IMR-90 (cell line): ENCODE results near the gene LHPP. TPM values are rescaled to one million over a fixed set of nuclear protein-coding genes. Genes with fewer than 3 reads are reported as not detected.

Experiments
- ATAC-seq: fragments of 200-7000 bp; cut with Tn5 transposase; 2 replicates; pipeline ENCODE4 v1.9.1; 2020; ENCODE audit warnings: low read depth, mild to moderate bottlenecking, moderate library complexity
- BruUV-seq: library from RNA; stranded (reverse); fragments of 400-500 nt; replicated peaks from 2 replicates; lab custom pipeline; 2021; lab: Mats Ljungman, UMichigan
- CTCF ChIA-PET: fragments of 300-600 bp; formaldehyde crosslinking; extraction: SDS; loops from one replicate; lab custom pipeline; 2021; ENCODE audit warnings: antibody characterized with exemption; lab: Yijun Ruan, JAX
- POLR2A ChIA-PET: fragments of 300-600 bp; sonication (Branson Sonifier 250); formaldehyde crosslinking; loops from one replicate; lab custom pipeline; 2022; ENCODE audit warnings: antibody characterized with exemption; ENCODE audit not compliant: unreplicated experiment; lab: Charles Lee
- DNase-seq: peaks from one replicate; pipeline ENCODE4 v3.0.0; 2013
- H2AFZ ChIP-seq: replicated peaks from 2 replicates; pipeline ENCODE3; 2013; ENCODE audit warnings: low read length, mild to moderate bottlenecking; ENCODE audit not compliant: poor library complexity
- H2AK5ac ChIP-seq: 2 replicates; pipeline ENCODE4 v1.6.1; 2013; ENCODE audit warnings: low read depth, low read length, inconsistent platforms
- H2AK9ac ChIP-seq: replicated peaks from 2 replicates; pipeline ENCODE3; 2013; ENCODE audit warnings: mild to moderate bottlenecking, low read depth, low read length, moderate library complexity; ENCODE audit not compliant: poor library complexity
- H2BK120ac ChIP-seq: 2 replicates; pipeline ENCODE4 v1.6.1; 2013; ENCODE audit warnings: low read depth, low read length, inconsistent platforms
- H2BK15ac ChIP-seq: 3 replicates; pipeline ENCODE4 v1.6.1; 2013; ENCODE audit warnings: low read depth, low read length, inconsistent platforms
- H2BK20ac ChIP-seq: 2 replicates; pipeline ENCODE4 v1.6.1; 2013; ENCODE audit warnings: low read depth, mild to moderate bottlenecking, inconsistent platforms, low read length, moderate library complexity
- H2BK5ac ChIP-seq: 2 replicates; pipeline ENCODE4 v1.6.1; 2013; ENCODE audit warnings: mild to moderate bottlenecking, low read depth, low read length, inconsistent platforms; ENCODE audit not compliant: poor library complexity, severe bottlenecking
- H3K14ac ChIP-seq: replicated peaks from 2 replicates; pipeline ENCODE4 v1.6.1; 2013; ENCODE audit warnings: low read depth, low read length, inconsistent platforms
- H3K18ac ChIP-seq: 2 replicates; pipeline ENCODE4 v1.6.1; 2013; ENCODE audit warnings: low read depth, low read length, control low read depth
- H3K23ac ChIP-seq: 2 replicates; pipeline ENCODE4 v1.6.1; 2013; ENCODE audit warnings: low read depth, low read length, inconsistent platforms
- H3K27ac ChIP-seq: 2 replicates; pipeline ENCODE4 v1.5.1; 2013; ENCODE audit warnings: mild to moderate bottlenecking, control low read depth, low read length; ENCODE audit not compliant: insufficient read depth
- H3K27me3 ChIP-seq: 2 replicates; pipeline ENCODE4 v1.6.1; 2013; ENCODE audit warnings: low read length; ENCODE audit not compliant: control insufficient read depth, insufficient read depth
- H3K36me3 ChIP-seq: 2 replicates; pipeline ENCODE4 v1.6.1; 2013; ENCODE audit warnings: low read length, mixed read lengths; ENCODE audit not compliant: control insufficient read depth, insufficient read depth
- H3K4ac ChIP-seq: 2 replicates; pipeline ENCODE4 v1.6.1; 2013; ENCODE audit warnings: low read depth, low read length, inconsistent platforms
- H3K4me1 ChIP-seq: 2 replicates; pipeline ENCODE4 v1.6.1; 2013; ENCODE audit warnings: low read length, mixed read lengths; ENCODE audit not compliant: control insufficient read depth, insufficient read depth
- H3K4me2 ChIP-seq: 2 replicates; pipeline ENCODE4 v1.6.1; 2013; ENCODE audit warnings: low read depth, mild to moderate bottlenecking, control low read depth, low read length, moderate library complexity
- H3K4me3 ChIP-seq: 2 replicates; pipeline ENCODE4 v1.5.1; 2013; ENCODE audit warnings: low read depth, mild to moderate bottlenecking, control low read depth, low read length, moderate library complexity; ENCODE audit not compliant: insufficient read depth
- H3K56ac ChIP-seq: 2 replicates; pipeline ENCODE4 v1.6.1; 2013; ENCODE audit warnings: low read length, inconsistent platforms; ENCODE audit not compliant: insufficient read depth; ENCODE audit errors: extremely low read depth
- H3K79me1 ChIP-seq, 2 experiments: 2 replicates each; pipeline ENCODE4 v1.6.1; 2013; ENCODE audit warnings: low read length in 2 of 2, inconsistent platforms in 1 of 2, low read depth in 1 of 2
- H3K9ac ChIP-seq: 2 replicates; pipeline ENCODE4 v1.6.1; 2013; ENCODE audit warnings: low read depth, low read length, control low read depth
- H3K9me1 ChIP-seq: 2 replicates; pipeline ENCODE4 v1.6.1; 2013; ENCODE audit warnings: low read length, inconsistent platforms; ENCODE audit not compliant: insufficient read depth
- H3K9me3 ChIP-seq: 2 replicates; pipeline ENCODE4 v1.6.1; 2013; ENCODE audit warnings: low read length; ENCODE audit not compliant: control insufficient read depth, insufficient read depth
- H4K20me1 ChIP-seq: 2 replicates; pipeline ENCODE4 v1.6.1; 2013; ENCODE audit warnings: low read length, inconsistent platforms; ENCODE audit not compliant: insufficient read depth
- H4K5ac ChIP-seq: 2 replicates; pipeline ENCODE4 v1.6.1; 2013; ENCODE audit warnings: mild to moderate bottlenecking, low read depth, low read length, control low read depth
- H4K8ac ChIP-seq, 2 experiments: 2 replicates each; pipeline ENCODE4 v1.6.1; 2013; ENCODE audit warnings: low read depth in 2 of 2, low read length in 2 of 2, control low read depth in 1 of 2, inconsistent platforms in 1 of 2
- H4K91ac ChIP-seq: 2 replicates; pipeline ENCODE4 v1.6.1; 2013; ENCODE audit warnings: low read depth, low read length, inconsistent platforms; ENCODE audit not compliant: insufficient read depth
- BHLHE40 ChIP-seq: fragments of 150-350 bp; IDR thresholded peaks from 2 replicates; pipeline ENCODE4 v1.6.1; 2016; ENCODE audit warnings: mild to moderate bottlenecking, low read depth, low read length
- CEBPB ChIP-seq: IDR thresholded peaks from 2 replicates; pipeline ENCODE4 v1.6.1; 2012; ENCODE audit warnings: low read depth, low read length, improper control_type of control experiment
- CHD1 ChIP-seq: IDR thresholded peaks from 2 replicates; pipeline ENCODE4 v1.6.1; 2012; ENCODE audit warnings: low read depth, low read length, improper control_type of control experiment
- ELK1 ChIP-seq: fragments of 150-350 bp; IDR thresholded peaks from 2 replicates; pipeline ENCODE4 v1.6.1; 2016; ENCODE audit warnings: low read depth, mild to moderate bottlenecking, low read length, moderate library complexity, borderline replicate concordance
- FOS ChIP-seq: fragments of 150-350 bp; IDR thresholded peaks from 2 replicates; pipeline ENCODE4 v1.6.1; 2016; ENCODE audit warnings: low read depth, low read length
- MAFK ChIP-seq: IDR thresholded peaks from 2 replicates; pipeline ENCODE4 v1.6.1; 2012; ENCODE audit warnings: low read depth, low read length, improper control_type of control experiment
- MAZ ChIP-seq: IDR thresholded peaks from 2 replicates; pipeline ENCODE4 v1.6.1; 2012; ENCODE audit warnings: low read depth, mild to moderate bottlenecking, low read length, improper control_type of control experiment, moderate library complexity, borderline replicate concordance
- MXI1 ChIP-seq: IDR thresholded peaks from 2 replicates; pipeline ENCODE4 v1.6.1; 2012; ENCODE audit warnings: low read depth, mild to moderate bottlenecking, low read length, moderate library complexity, borderline replicate concordance
- NFE2L2 ChIP-seq: fragments of 150-350 bp; IDR thresholded peaks from 2 replicates; pipeline ENCODE4 v1.6.1; 2016; ENCODE audit warnings: low read depth, mild to moderate bottlenecking, low read length
- POLR2A ChIP-seq: IDR thresholded peaks from 2 replicates; pipeline ENCODE4 v1.6.1; 2012; ENCODE audit warnings: mild to moderate bottlenecking, low read depth, low read length
- RAD21 ChIP-seq: IDR thresholded peaks from 2 replicates; pipeline ENCODE4 v1.6.1; 2012; ENCODE audit warnings: low read length, improper control_type of control experiment
- RFX5 ChIP-seq: IDR thresholded peaks from 2 replicates; pipeline ENCODE4 v1.8.0; 2012; ENCODE audit warnings: low read depth, mild to moderate bottlenecking, low read length, moderate library complexity
- SMC3 ChIP-seq: fragments of 150-350 bp; IDR thresholded peaks from 2 replicates; pipeline ENCODE4 v1.6.1; 2016; ENCODE audit warnings: low read depth, mild to moderate bottlenecking, antibody characterized with exemption, low read length, moderate library complexity
- USF2 ChIP-seq: fragments of 150-350 bp; IDR thresholded peaks from 2 replicates; pipeline ENCODE4 v1.6.1; 2017; ENCODE audit warnings: mild to moderate bottlenecking, antibody characterized with exemption, low read length, low read depth
- WGBS, 2 experiments: methylation state at CpG; one replicate each; pipeline versions ENCODE4 v1.1.5 to v1.1.7; 2013; ENCODE audit warnings: missing lambda C conversion rate in 2 of 2; ENCODE audit not compliant: insufficient read length in 1 of 2; ENCODE audit errors: extremely low coverage in 2 of 2; 5-methylcytosine and 5-hydroxymethylcytosine counted together
- dilution Hi-C: fragments of 300-500 bp; cut with HindIII; formaldehyde crosslinking; loops from one replicate; pipeline ENCODE4 v1.14.3; 2018; ENCODE audit warnings: low sequenced_read_pairs; ENCODE audit not compliant: unreplicated experiment
- in situ Hi-C: fragments of 300-500 bp; cut with MboI; formaldehyde crosslinking; loops from 3 replicates; pipeline ENCODE4 v1.14.3; 2019; ENCODE audit warnings: low sequenced_read_pairs, inconsistent platforms, mixed read lengths
- intact Hi-C: fragments of 100-400 bp; cut with micrococcal nuclease; formaldehyde crosslinking; loops from 2 replicates; pipeline ENCODE4 v1.10.0; 2022
- polyA plus RNA-seq, 3 experiments: library from polyadenylated mRNA; depleted of rRNA; stranded (reverse); fragments of >200 nt; gene quantifications; 2 replicates each; pipeline ENCODE4 v1.2.3, GENCODE V29; 2012; ENCODE audit warnings: low replicate concordance in 1 of 3
- total RNA-seq: library from RNA; depleted of rRNA; stranded (reverse); fragments of >200 nt; gene quantifications from 2 replicates; pipeline ENCODE4 v1.2.3, GENCODE V29; 2012

The LHPP gene
- total and polyA plus RNA-seq, 2 of the 4 experiments (the other 2 are of a cell fraction): 2.7 to 8.3 TPM

GRCh38 chr10:124657806-124658205 is 196.2 kb downstream of the LHPP start:
- no TSS peak for BruUV-seq
- no peak for ATAC-seq
- Histone ChIP-seq H2AK5ac (no peak overlapping the region), H3K4me3 (no peak overlapping the region), H3K4me2 (no peak overlapping the region), H3K56ac (no peak overlapping the region), H3K27ac (no peak overlapping the region), H2AFZ (peak overlapping the region; percentile 45), H4K5ac (no peak overlapping the region), H3K9me1 (peaks cover 14% of the 10 kb centered on the region), H3K27me3 (no peaks in the 10 kb centered on the region), H3K23ac (no peak overlapping the region; the same call in 1 of the 2 replicates), H3K4me1 (no peaks in the 10 kb centered on the region), H3K18ac (no peak overlapping the region), H4K20me1 (peaks cover 9% of the 10 kb centered on the region), H3K14ac (no peak overlapping the region), H3K4ac (no peak overlapping the region), H2BK15ac (no peak overlapping the region), H2AK9ac (no peak overlapping the region), H3K9me3 (no peaks in the 10 kb centered on the region), H4K8ac (no peak overlapping the region), H2BK120ac (no peak overlapping the region), H3K36me3 (peaks cover 1% of the 10 kb centered on the region), H4K91ac (no peak overlapping the region), H2BK20ac (no peak overlapping the region), H3K9ac (no peak overlapping the region), H3K79me1 (peaks cover 0 to 2% of the 10 kb centered on the region in 2 experiments; a peak in 2 of 4 replicates), H2BK5ac (no peak overlapping the region)
- DNase-seq: peak; percentile 29
- dilution Hi-C loops (no loop called here), intact Hi-C loops (no loop called here), in situ Hi-C loops (no loop called here)
- WGBS, 2 experiments: 100% methylated on average over 1 of the region's 9 CpGs; no CpG with 5 or more reads in 1 of the 2 experiments
- ChIA-PET CTCF (no interaction called here), POLR2A (no interaction called here)
- TF ChIP-seq MXI1 (no peak), ELK1 (no peak), MAZ (no peak), CHD1 (no peak), BHLHE40 (no peak), MAFK (no peak), CEBPB (no peak), SMC3 (no peak), USF2 (no peak), POLR2A (no peak), NFE2L2 (no peak), RAD21 (no peak), RFX5 (no peak), FOS (no peak)
